Measurements from ENCODE around the gene DUSP21.
"Not testable (repeated sequence)": the region's sequence is repeated elsewhere in the genome, so short reads cannot be mapped to it uniquely, and the experiment has no call there.

DUSP21 gene

GRCh38 chrX:44843753-44844152, at the start of gene DUSP21:
TSS of gene DUSP21 (plus strand) at chrX:44844021. CDS start at chrX:44844133, 112 bp downstream.
- H3K27me3 Mint-ChIP-seq, result no peaks in the 10 kb centered on the region
- DNase-seq (ENCODE audit: low spot score in 2 of 2) (no peak), ATAC-seq (ENCODE audit: low read depth) (no peak)
- no peak within 1 kb of the TSS for H3K27ac Mint-ChIP-seq
- no peaks in the 10 kb centered on the region for H3K36me3 Mint-ChIP-seq
- no peak within 1 kb of the TSS for H3K4me3 Mint-ChIP-seq
- no peaks in the 10 kb centered on the region for H3K4me1 Mint-ChIP-seq
- peaks cover 1% of the 10 kb centered on the region for H3K9me3 Mint-ChIP-seq

DNA sequence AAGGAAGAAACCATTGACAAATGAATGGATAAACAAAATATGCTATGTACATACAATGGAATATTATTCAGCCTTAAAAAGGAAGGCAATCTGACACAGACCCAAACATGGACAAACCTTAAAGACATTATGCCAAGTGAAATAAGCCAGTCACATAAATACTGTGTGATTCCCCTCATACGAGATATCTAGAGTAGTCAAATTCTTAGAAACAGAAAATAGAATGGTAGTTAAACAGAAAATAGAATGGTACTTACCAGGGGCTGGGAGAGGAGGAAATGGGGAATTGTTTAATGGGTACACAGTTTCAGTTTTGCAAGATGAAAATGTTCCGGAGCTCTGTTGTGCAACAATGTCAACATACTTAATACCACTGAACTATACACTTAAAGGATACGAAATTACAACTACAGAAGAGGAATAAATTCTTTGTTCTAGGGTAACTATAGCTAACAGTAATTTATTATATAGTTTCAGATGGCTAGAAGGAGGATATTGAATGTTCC, 47.8 kb upstream of the DUSP21 start:
- no peak for ATAC-seq (ENCODE audit: low read depth)

GRCh38 chrX:44802613-44803012, 41.2 kb upstream of the DUSP21 start:
- no peak for ATAC-seq (ENCODE audit: low read depth)
- H3K27ac Mint-ChIP-seq, result no peak overlapping the region
- H3K36me3 Mint-ChIP-seq, result no peaks in the 10 kb centered on the region
- no peaks in the 10 kb centered on the region for H3K27me3 Mint-ChIP-seq
- no peaks in the 10 kb centered on the region for H3K9me3 Mint-ChIP-seq
- H3K4me1 Mint-ChIP-seq, result no peaks in the 10 kb centered on the region
- no peak overlapping the region for H3K4me3 Mint-ChIP-seq
- no peak for DNase-seq (ENCODE audit: low spot score in 2 of 2)

More for the DNA sequence above, 47.8 kb upstream of the DUSP21 start:
- no peaks in the 10 kb centered on the region for H3K36me3 Mint-ChIP-seq
- H3K4me1 Mint-ChIP-seq, result no peaks in the 10 kb centered on the region
- H3K27ac Mint-ChIP-seq, result no peak overlapping the region
- no peaks in the 10 kb centered on the region for H3K27me3 Mint-ChIP-seq
- H3K4me3 Mint-ChIP-seq, result no peak overlapping the region
- no peaks in the 10 kb centered on the region for H3K9me3 Mint-ChIP-seq
- no peak for DNase-seq (ENCODE audit: low spot score in 2 of 2)

DNA sequence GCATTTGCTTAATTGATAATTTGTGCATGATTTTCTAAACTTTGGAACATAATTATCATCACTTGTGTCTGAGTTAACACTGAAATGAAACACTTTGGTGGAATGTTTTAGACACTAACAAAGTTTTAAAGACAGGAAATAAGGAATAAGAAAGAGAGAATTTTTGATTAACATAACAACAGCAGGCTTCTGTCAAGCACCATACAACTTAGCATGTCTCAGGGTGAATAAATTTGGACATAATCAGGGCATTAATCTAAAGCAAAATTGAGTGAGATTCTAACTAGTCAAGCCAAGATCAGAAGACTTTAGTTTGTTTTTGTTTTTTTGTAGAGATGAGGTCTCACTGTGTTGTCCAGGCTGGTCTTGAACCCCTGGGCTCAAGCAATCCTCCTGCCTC, 28.1 kb upstream of the DUSP21 start:
- Mint-ChIP-seq H3K4me1 (no peaks in the 10 kb centered on the region), H3K36me3 (peaks cover 1% of the 10 kb centered on the region), H3K9me3 (no peaks in the 10 kb centered on the region), H3K27me3 (peaks cover 2% of the 10 kb centered on the region), H3K4me3 (no peak overlapping the region), H3K27ac (no peak overlapping the region)
- no peak for DNase-seq (ENCODE audit: low spot score in 2 of 2)
- ATAC-seq (ENCODE audit: low read depth), result no peak

DNA sequence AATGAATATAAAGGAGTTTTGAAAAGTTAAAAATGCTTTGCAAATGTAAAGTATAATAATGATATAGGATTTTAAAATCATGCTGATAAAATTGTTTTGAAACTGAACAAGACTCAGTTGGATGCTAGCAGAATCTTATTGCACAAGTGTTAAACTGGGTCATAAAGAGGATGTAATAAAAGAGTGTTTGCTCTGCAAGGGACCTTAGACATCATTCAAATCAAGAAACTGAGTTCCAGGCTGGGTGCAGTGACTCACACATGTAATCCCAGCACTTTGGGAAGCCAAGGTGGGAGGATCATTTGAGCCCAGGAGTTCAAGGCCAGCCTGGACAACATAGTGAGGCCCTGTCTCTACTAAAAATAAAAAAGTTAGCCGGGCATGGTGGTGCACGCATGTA, 27.5 kb upstream of the DUSP21 start:
- ATAC-seq (ENCODE audit: low read depth) (no peak), DNase-seq (ENCODE audit: low spot score in 2 of 2) (no peak)
- no peak overlapping the region for H3K4me3 Mint-ChIP-seq
- peaks cover 1% of the 10 kb centered on the region for H3K36me3 Mint-ChIP-seq
- no peaks in the 10 kb centered on the region for H3K4me1 Mint-ChIP-seq
- no peaks in the 10 kb centered on the region for H3K9me3 Mint-ChIP-seq
- no peak overlapping the region for H3K27ac Mint-ChIP-seq
- H3K27me3 Mint-ChIP-seq, result peaks cover 2% of the 10 kb centered on the region

- Mint-ChIP-seq H3K4me1 (no peaks in the 10 kb centered on the region), H3K9me3 (peaks cover 2% of the 10 kb centered on the region), H3K36me3 (peaks cover 3% of the 10 kb centered on the region), H3K4me3 (no peak overlapping the region), H3K27me3 (peaks cover 2% of the 10 kb centered on the region), H3K27ac (no peak overlapping the region)
- DNase-seq (ENCODE audit: low spot score in 2 of 2) (no peak), ATAC-seq (ENCODE audit: low read depth) (no peak)
These were observed 26.8 kb upstream of the DUSP21 start for GRCh38 chrX:44817029-44817428.

- H3K4me3 Mint-ChIP-seq, result no peak overlapping the region
- H3K27ac Mint-ChIP-seq, result no peak overlapping the region
- H3K36me3 Mint-ChIP-seq, result peaks cover 3% of the 10 kb centered on the region
- H3K9me3 Mint-ChIP-seq, result peaks cover 3% of the 10 kb centered on the region
- no peak for DNase-seq (ENCODE audit: low spot score in 2 of 2)
- no peak for ATAC-seq (ENCODE audit: low read depth)
- no peaks in the 10 kb centered on the region for H3K27me3 Mint-ChIP-seq
- H3K4me1 Mint-ChIP-seq, result no peaks in the 10 kb centered on the region
These were observed 21.2 kb upstream of the DUSP21 start for GRCh38 chrX:44822601-44823000.

DNA sequence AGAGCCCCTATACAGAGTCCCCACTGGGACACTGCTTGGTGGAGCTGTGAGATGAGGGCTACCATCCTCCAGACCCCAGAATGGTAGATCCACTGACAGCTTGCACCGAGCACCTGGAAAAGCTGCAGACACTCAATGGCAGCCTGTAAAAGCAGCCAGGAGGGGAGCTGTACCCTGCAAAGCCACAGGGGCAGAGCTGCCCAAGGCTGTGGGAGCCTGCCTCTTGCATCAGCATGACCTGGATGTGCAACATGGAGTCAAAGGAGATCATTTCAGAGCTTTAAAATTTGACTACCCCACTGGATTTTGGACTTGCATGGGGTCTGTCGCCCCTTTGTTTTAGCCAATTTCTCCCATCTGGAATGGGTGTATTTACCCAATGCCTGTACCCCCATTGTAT, 20.6 kb upstream of the DUSP21 start:
- H3K27ac Mint-ChIP-seq; H3K27me3 Mint-ChIP-seq; ATAC-seq (ENCODE audit: low read depth): not testable (repeated sequence)

DNA sequence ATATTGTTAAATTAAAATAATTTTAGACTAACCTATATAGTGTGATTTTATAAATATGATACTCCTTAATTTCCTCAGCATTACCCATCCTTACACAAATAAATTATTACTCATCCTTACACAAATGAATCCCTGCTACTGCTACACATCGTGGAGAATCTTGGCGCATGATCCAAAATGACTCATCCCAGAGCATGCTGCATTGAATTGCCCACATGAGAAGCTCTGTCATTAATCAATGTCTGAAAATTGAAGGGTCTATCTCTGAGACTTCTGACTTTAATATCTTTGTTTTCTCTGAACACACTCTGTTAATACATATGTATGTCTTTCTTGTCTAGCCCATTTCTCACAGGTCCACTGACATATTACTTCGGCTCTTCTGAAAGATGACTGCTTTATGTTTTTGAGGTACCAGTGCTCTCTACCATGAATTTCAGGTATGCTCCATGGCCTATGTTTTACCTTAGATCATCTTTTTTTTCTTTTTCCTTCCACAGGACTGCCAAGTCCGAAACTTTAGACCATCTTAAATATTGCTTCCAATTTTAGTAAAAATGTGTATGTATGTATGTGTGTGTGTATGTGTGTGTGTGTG, 15.7 kb upstream of the DUSP21 start:
- no peak overlapping the region for H3K4me3 Mint-ChIP-seq
- no peaks in the 10 kb centered on the region for H3K36me3 Mint-ChIP-seq
- no peaks in the 10 kb centered on the region for H3K27me3 Mint-ChIP-seq
- H3K27ac Mint-ChIP-seq, result no peak overlapping the region
- no peaks in the 10 kb centered on the region for H3K4me1 Mint-ChIP-seq
- DNase-seq (ENCODE audit: low spot score in 2 of 2) (no peak), ATAC-seq (ENCODE audit: low read depth) (no peak)
- no peaks in the 10 kb centered on the region for H3K9me3 Mint-ChIP-seq

More for the DNA sequence above, 20.6 kb upstream of the DUSP21 start:
- DNase-seq (ENCODE audit: low spot score in 2 of 2); H3K4me1 Mint-ChIP-seq; H3K4me3 Mint-ChIP-seq; H3K9me3 Mint-ChIP-seq; H3K36me3 Mint-ChIP-seq: not testable (repeated sequence)

GRCh38 chrX:44829832-44830231, 14.0 kb upstream of the DUSP21 start:
- Mint-ChIP-seq H3K27me3 (no peaks in the 10 kb centered on the region), H3K9me3 (no peaks in the 10 kb centered on the region), H3K4me1 (no peaks in the 10 kb centered on the region), H3K36me3 (peaks cover 3% of the 10 kb centered on the region), H3K4me3 (no peak overlapping the region), H3K27ac (no peak overlapping the region)
- no peak for DNase-seq (ENCODE audit: low spot score in 2 of 2)
- ATAC-seq (ENCODE audit: low read depth), result no peak

GRCh38 chrX:44842550-44843317, 1.1 kb upstream of the DUSP21 start:
- H3K4me3 Mint-ChIP-seq, result no peak overlapping the region
- no peaks in the 10 kb centered on the region for H3K4me1 Mint-ChIP-seq
- no peaks in the 10 kb centered on the region for H3K36me3 Mint-ChIP-seq
- DNase-seq (ENCODE audit: low spot score in 2 of 2) (no peak), ATAC-seq (ENCODE audit: low read depth) (no peak)
- H3K27me3 Mint-ChIP-seq, result no peaks in the 10 kb centered on the region
- no peak overlapping the region for H3K27ac Mint-ChIP-seq
- peaks cover 1% of the 10 kb centered on the region for H3K9me3 Mint-ChIP-seq

DNA sequence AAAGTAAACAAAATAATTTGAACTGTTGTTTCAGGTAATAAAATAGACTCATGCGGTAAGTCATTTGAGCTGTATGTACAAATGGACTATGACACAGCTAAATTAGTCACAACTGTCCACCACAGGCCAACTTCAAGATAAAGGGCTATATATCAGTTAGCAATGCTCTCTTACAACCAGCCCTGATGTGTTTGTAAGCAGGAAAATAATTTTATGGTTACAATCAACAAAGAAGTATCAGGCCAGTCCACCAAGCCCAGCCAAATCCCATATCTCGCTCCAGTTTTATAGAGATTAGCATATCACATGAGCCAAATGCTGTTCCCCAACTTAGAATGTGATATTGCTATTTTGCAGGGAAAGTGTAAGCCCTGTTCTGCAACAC, 511 bp upstream of the DUSP21 start:
- H3K4me3 Mint-ChIP-seq, result no peak overlapping the region
- ATAC-seq (ENCODE audit: low read depth), result no peak
- DNase-seq (ENCODE audit: low spot score in 2 of 2), result no peak
- no peaks in the 10 kb centered on the region for H3K4me1 Mint-ChIP-seq
- H3K27ac Mint-ChIP-seq, result no peak overlapping the region
- no peaks in the 10 kb centered on the region for H3K36me3 Mint-ChIP-seq
- peaks cover 1% of the 10 kb centered on the region for H3K9me3 Mint-ChIP-seq
- H3K27me3 Mint-ChIP-seq, result no peaks in the 10 kb centered on the region

DNA sequence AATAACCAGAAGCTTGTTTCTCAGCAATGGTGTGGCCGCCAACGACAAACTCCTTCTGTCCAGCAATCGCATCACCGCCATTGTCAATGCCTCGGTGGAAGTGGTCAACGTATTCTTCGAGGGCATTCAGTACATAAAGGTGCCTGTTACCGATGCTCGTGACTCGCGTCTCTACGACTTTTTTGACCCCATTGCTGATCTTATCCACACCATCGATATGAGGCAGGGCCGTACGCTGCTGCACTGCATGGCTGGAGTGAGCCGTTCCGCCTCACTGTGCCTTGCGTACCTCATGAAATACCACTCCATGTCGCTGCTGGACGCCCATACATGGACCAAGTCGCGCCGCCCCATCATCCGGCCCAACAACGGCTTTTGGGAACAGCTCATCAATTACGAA, 383 bp downstream of the DUSP21 start:
- H3K4me1 Mint-ChIP-seq, result no peaks in the 10 kb centered on the region
- H3K27me3 Mint-ChIP-seq, result no peaks in the 10 kb centered on the region
- no peak for ATAC-seq (ENCODE audit: low read depth)
- DNase-seq (ENCODE audit: low spot score in 2 of 2), result no peak
- H3K4me3 Mint-ChIP-seq, result no peak overlapping the region
- peaks cover 1% of the 10 kb centered on the region for H3K9me3 Mint-ChIP-seq
- no peaks in the 10 kb centered on the region for H3K36me3 Mint-ChIP-seq
- no peak overlapping the region for H3K27ac Mint-ChIP-seq

DNA sequence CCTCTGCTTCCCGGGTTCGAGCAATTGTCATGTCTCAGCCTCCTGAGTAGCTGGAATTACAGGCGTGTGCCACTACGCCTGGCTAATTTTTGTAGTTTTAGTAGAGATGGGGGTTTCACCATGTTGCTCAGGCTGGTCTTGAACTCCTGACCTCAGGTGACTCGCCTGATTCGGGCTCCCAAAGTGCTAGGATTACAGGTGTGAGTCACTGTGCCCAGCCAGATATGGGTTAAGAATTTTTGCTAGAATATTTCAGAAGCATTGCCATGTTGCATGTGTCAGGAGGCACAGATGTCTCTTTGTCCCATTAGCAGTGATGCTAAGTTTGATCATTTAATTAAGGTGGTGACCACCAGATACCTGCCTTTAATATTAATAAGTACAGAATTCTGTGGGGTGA, 7.1 kb downstream of the DUSP21 start:
- DNase-seq (ENCODE audit: low spot score in 2 of 2); H3K9me3 Mint-ChIP-seq; H3K27ac Mint-ChIP-seq; H3K36me3 Mint-ChIP-seq; H3K4me3 Mint-ChIP-seq; H3K27me3 Mint-ChIP-seq; H3K4me1 Mint-ChIP-seq; ATAC-seq (ENCODE audit: low read depth): not testable (repeated sequence)
